ENCODE data around the gene ACAP2.

GRCh38 chr3:195403841-195404408 is 38.9 kb downstream of the ACAP2 start:
- TF ChIP-seq CTCF (conservative IDR thresholded peaks at IDR 0.05): no peak
- TF ChIP-seq ZFX (IDR thresholded peaks at IDR 0.05): no peak
